ENCODE data around the gene DES.

DES gene

GRCh38 chr2:219418155-219419011, at the start of gene DES:
Gene DES, plus strand, starts transcription at chr2:219418377. Its CDS starts 86 bp downstream, at chr2:219418463.
- H3K9me3 ChIP-seq (ENCODE audit: control insufficient read depth, low read length) = no peaks in the 10 kb centered on the region
- H3K4me3 ChIP-seq (ENCODE audit: low read length) = no peak within 1 kb of the TSS
- no peaks in the 10 kb centered on the region for H3K36me3 ChIP-seq (ENCODE audit: control insufficient read depth, insufficient read depth, low read length)
- H3K4me1 ChIP-seq (ENCODE audit: control insufficient read depth, insufficient read depth, low read length) = no peaks in the 10 kb centered on the region
- peak within 1 kb of the TSS; percentile 33 for H3K9ac ChIP-seq (ENCODE audit: low read length)
- peaks cover 42% of the 10 kb centered on the region for H3K27me3 ChIP-seq (ENCODE audit: control insufficient read depth, insufficient read depth, low read length)

- no peak overlapping the region for H3K4me3 ChIP-seq (ENCODE audit: low read length)
- H3K4me1 ChIP-seq (ENCODE audit: control insufficient read depth, insufficient read depth, low read length) = peaks cover 12% of the 10 kb centered on the region
- H3K27me3 ChIP-seq (ENCODE audit: control insufficient read depth, insufficient read depth, low read length) = no peaks in the 10 kb centered on the region
- no peaks in the 10 kb centered on the region for H3K9me3 ChIP-seq (ENCODE audit: control insufficient read depth, low read length)
- H3K36me3 ChIP-seq (ENCODE audit: control insufficient read depth, insufficient read depth, low read length) = no peaks in the 10 kb centered on the region
- H3K9ac ChIP-seq (ENCODE audit: low read length) = no peak overlapping the region
Measured at GRCh38 chr2:219368690-219369191, 49.4 kb upstream of the DES start.

- Histone ChIP-seq H3K9ac (ENCODE audit: low read length) (no peak overlapping the region), H3K27me3 (ENCODE audit: control insufficient read depth, insufficient read depth, low read length) (no peaks in the 10 kb centered on the region), H3K9me3 (ENCODE audit: control insufficient read depth, low read length) (no peaks in the 10 kb centered on the region), H3K4me3 (ENCODE audit: low read length) (no peak overlapping the region), H3K4me1 (ENCODE audit: control insufficient read depth, insufficient read depth, low read length) (peaks cover 12% of the 10 kb centered on the region), H3K36me3 (ENCODE audit: control insufficient read depth, insufficient read depth, low read length) (no peaks in the 10 kb centered on the region)
Measured at GRCh38 chr2:219369447-219369861, 48.7 kb upstream of the DES start.

- no peaks in the 10 kb centered on the region for H3K27me3 ChIP-seq (ENCODE audit: control insufficient read depth, insufficient read depth, low read length)
- no peaks in the 10 kb centered on the region for H3K36me3 ChIP-seq (ENCODE audit: control insufficient read depth, insufficient read depth, low read length)
- no peak overlapping the region for H3K9ac ChIP-seq (ENCODE audit: low read length)
- no peaks in the 10 kb centered on the region for H3K9me3 ChIP-seq (ENCODE audit: control insufficient read depth, low read length)
- no peak overlapping the region for H3K4me3 ChIP-seq (ENCODE audit: low read length)
- H3K4me1 ChIP-seq (ENCODE audit: control insufficient read depth, insufficient read depth, low read length) = no peaks in the 10 kb centered on the region
Measured at GRCh38 chr2:219378163-219378851, 39.9 kb upstream of the DES start.

GRCh38 chr2:219380926-219381325, 37.3 kb upstream of the DES start:
- Histone ChIP-seq H3K27me3 (ENCODE audit: control insufficient read depth, insufficient read depth, low read length) (no peaks in the 10 kb centered on the region), H3K9me3 (ENCODE audit: control insufficient read depth, low read length) (no peaks in the 10 kb centered on the region), H3K4me1 (ENCODE audit: control insufficient read depth, insufficient read depth, low read length) (peaks cover 9% of the 10 kb centered on the region), H3K4me3 (ENCODE audit: low read length) (no peak overlapping the region), H3K36me3 (ENCODE audit: control insufficient read depth, insufficient read depth, low read length) (peaks cover 12% of the 10 kb centered on the region), H3K9ac (ENCODE audit: low read length) (no peak overlapping the region)

- no peak overlapping the region for H3K4me3 ChIP-seq (ENCODE audit: low read length)
- H3K36me3 ChIP-seq (ENCODE audit: control insufficient read depth, insufficient read depth, low read length) = peaks cover 15% of the 10 kb centered on the region
- no peaks in the 10 kb centered on the region for H3K9me3 ChIP-seq (ENCODE audit: control insufficient read depth, low read length)
- no peaks in the 10 kb centered on the region for H3K27me3 ChIP-seq (ENCODE audit: control insufficient read depth, insufficient read depth, low read length)
- peaks cover 11% of the 10 kb centered on the region for H3K4me1 ChIP-seq (ENCODE audit: control insufficient read depth, insufficient read depth, low read length)
- no peak overlapping the region for H3K9ac ChIP-seq (ENCODE audit: low read length)
Measured at GRCh38 chr2:219381448-219381847, 36.7 kb upstream of the DES start.

- Histone ChIP-seq H3K9ac (ENCODE audit: low read length) (no peak overlapping the region), H3K4me3 (ENCODE audit: low read length) (no peak overlapping the region), H3K36me3 (ENCODE audit: control insufficient read depth, insufficient read depth, low read length) (peaks cover 15% of the 10 kb centered on the region), H3K9me3 (ENCODE audit: control insufficient read depth, low read length) (no peaks in the 10 kb centered on the region), H3K27me3 (ENCODE audit: control insufficient read depth, insufficient read depth, low read length) (no peaks in the 10 kb centered on the region), H3K4me1 (ENCODE audit: control insufficient read depth, insufficient read depth, low read length) (peaks cover 23% of the 10 kb centered on the region)
Measured at GRCh38 chr2:219384083-219384713, 34.0 kb upstream of the DES start.

GRCh38 chr2:219384859-219385258, 33.3 kb upstream of the DES start:
- peaks cover 15% of the 10 kb centered on the region for H3K36me3 ChIP-seq (ENCODE audit: control insufficient read depth, insufficient read depth, low read length)
- peaks cover 23% of the 10 kb centered on the region for H3K4me1 ChIP-seq (ENCODE audit: control insufficient read depth, insufficient read depth, low read length)
- H3K27me3 ChIP-seq (ENCODE audit: control insufficient read depth, insufficient read depth, low read length) = no peaks in the 10 kb centered on the region
- H3K9ac ChIP-seq (ENCODE audit: low read length) = no peak overlapping the region
- no peaks in the 10 kb centered on the region for H3K9me3 ChIP-seq (ENCODE audit: control insufficient read depth, low read length)
- H3K4me3 ChIP-seq (ENCODE audit: low read length) = no peak overlapping the region

- no peak overlapping the region for H3K4me3 ChIP-seq (ENCODE audit: low read length)
- H3K36me3 ChIP-seq (ENCODE audit: control insufficient read depth, insufficient read depth, low read length) = peaks cover 15% of the 10 kb centered on the region
- H3K4me1 ChIP-seq (ENCODE audit: control insufficient read depth, insufficient read depth, low read length) = peaks cover 23% of the 10 kb centered on the region
- no peaks in the 10 kb centered on the region for H3K27me3 ChIP-seq (ENCODE audit: control insufficient read depth, insufficient read depth, low read length)
- no peaks in the 10 kb centered on the region for H3K9me3 ChIP-seq (ENCODE audit: control insufficient read depth, low read length)
- H3K9ac ChIP-seq (ENCODE audit: low read length) = no peak overlapping the region
Measured at GRCh38 chr2:219385958-219386520, 32.1 kb upstream of the DES start.

GRCh38 chr2:219386532-219387280, 31.5 kb upstream of the DES start:
- H3K4me3 ChIP-seq (ENCODE audit: low read length) = peak overlapping the region; percentile 67
- H3K36me3 ChIP-seq (ENCODE audit: control insufficient read depth, insufficient read depth, low read length) = peaks cover 15% of the 10 kb centered on the region
- H3K9me3 ChIP-seq (ENCODE audit: control insufficient read depth, low read length) = no peaks in the 10 kb centered on the region
- no peaks in the 10 kb centered on the region for H3K27me3 ChIP-seq (ENCODE audit: control insufficient read depth, insufficient read depth, low read length)
- H3K9ac ChIP-seq (ENCODE audit: low read length) = peak overlapping the region; percentile 86
- peaks cover 23% of the 10 kb centered on the region for H3K4me1 ChIP-seq (ENCODE audit: control insufficient read depth, insufficient read depth, low read length)
